Uterus (tissue), 2 donors: ENCODE measurements around the gene PPP1R7.

ENCODE experiments used
- POLR2A ChIP-seq, 2 donors: fragments of 450-650 bp; IDR thresholded peaks; one replicate each; pipeline ENCODE4 v1.6.1; 2016; ENCODE audit warnings: antibody characterized with exemption in 2 of 2, mild to moderate bottlenecking in 1 of 2, moderate library complexity in 1 of 2
- TF ChIP-seq, protein P1 (sequence below), 4 experiments: fragments of 200-600 bp in 2 of 4; fragments of 450-650 bp in 2 of 4; sonication (generic) in 2 of 4; IDR thresholded peaks; one replicate each; pipeline ENCODE4 v1.5.1; 2016 to 2019; ENCODE audit warnings: antibody characterized with exemption in 4 of 4, mild to moderate bottlenecking in 2 of 4, moderate library complexity in 1 of 4

DNA sequence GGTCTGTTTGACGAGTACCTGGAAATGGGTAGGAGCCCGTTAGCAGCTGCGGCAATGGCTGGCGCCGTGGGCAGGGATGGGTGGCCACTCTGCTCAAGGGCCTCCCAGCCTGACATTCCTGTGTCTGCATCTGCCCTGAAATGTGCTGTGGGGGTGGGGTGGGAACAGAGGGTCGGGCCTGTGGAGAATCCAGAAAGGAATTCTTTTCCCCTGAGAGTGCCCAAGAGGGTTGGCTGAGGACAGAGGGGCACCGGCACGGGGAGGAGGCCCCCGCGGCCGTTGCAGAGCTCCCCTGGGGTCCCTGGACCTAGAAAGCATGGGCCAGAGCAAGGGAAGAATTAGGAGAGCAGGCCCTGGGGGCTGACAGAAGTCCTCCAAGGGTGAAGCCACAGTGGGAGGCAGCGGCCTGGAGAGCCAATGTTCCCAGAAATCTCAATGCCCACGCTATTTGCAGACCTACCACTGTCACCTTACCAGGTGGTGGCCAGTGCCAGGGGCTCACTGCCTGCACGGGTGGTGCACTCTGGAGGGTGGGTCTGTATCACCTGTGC is 66.0 kb downstream of the PPP1R7 start:
- TF ChIP-seq, protein P1, sequence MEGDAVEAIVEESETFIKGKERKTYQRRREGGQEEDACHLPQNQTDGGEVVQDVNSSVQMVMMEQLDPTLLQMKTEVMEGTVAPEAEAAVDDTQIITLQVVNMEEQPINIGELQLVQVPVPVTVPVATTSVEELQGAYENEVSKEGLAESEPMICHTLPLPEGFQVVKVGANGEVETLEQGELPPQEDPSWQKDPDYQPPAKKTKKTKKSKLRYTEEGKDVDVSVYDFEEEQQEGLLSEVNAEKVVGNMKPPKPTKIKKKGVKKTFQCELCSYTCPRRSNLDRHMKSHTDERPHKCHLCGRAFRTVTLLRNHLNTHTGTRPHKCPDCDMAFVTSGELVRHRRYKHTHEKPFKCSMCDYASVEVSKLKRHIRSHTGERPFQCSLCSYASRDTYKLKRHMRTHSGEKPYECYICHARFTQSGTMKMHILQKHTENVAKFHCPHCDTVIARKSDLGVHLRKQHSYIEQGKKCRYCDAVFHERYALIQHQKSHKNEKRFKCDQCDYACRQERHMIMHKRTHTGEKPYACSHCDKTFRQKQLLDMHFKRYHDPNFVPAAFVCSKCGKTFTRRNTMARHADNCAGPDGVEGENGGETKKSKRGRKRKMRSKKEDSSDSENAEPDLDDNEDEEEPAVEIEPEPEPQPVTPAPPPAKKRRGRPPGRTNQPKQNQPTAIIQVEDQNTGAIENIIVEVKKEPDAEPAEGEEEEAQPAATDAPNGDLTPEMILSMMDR (IDR thresholded peaks at IDR 0.05), result no peak
- TF ChIP-seq POLR2A (IDR thresholded peaks at IDR 0.05), result no peak
